WTC11 (cell line): ENCODE data around the gene SLC7A10. TPM values are rescaled to one million over a fixed set of nuclear protein-coding genes. Genes with fewer than 3 reads are reported as not detected.
A peak's percentile ranks its signal among the peaks of the same experiment; 100 is the strongest.

Experiments
- ATAC-seq: fragments of 200-7000 bp; cut with Tn5 transposase; 2 replicates; pipeline ENCODE4 v1.10.0; 2021; ENCODE audit warnings: mild to moderate bottlenecking, moderate library complexity
- Bru-seq: library from RNA; stranded (reverse); fragments of 400-500 nt; gene quantifications from one replicate; lab custom pipeline; 2021; lab: Mats Ljungman, UMichigan
- CTCF ChIA-PET: fragments of 300-600 bp; sonication (Branson Sonifier 250); formaldehyde crosslinking; loops from one replicate; lab custom pipeline; 2021; ENCODE audit warnings: antibody characterized with exemption; lab: Charles Lee
- POLR2A ChIA-PET: fragments of 350-600 bp; sonication (Branson Sonifier 250); formaldehyde crosslinking; loops from one replicate; lab custom pipeline; 2021; ENCODE audit warnings: antibody characterized with exemption; lab: Charles Lee
- DNase-seq: peaks from one replicate; pipeline ENCODE4 v3.0.0; 2021; ENCODE audit warnings: low spot score
- H3K27ac Mint-ChIP-seq: 2 replicates; pipeline ENCODE4 v1.8.0; 2021; ENCODE audit warnings: mixed read lengths
- H3K27me3 Mint-ChIP-seq: 2 replicates; pipeline ENCODE4 v1.8.0; 2021; ENCODE audit warnings: low read depth, mild to moderate bottlenecking, moderate library complexity, mixed read lengths
- H3K36me3 Mint-ChIP-seq: 2 replicates; pipeline ENCODE4 v1.8.0; 2021; ENCODE audit warnings: mixed read lengths
- H3K4me1 Mint-ChIP-seq: 2 replicates; pipeline ENCODE4 v1.8.0; 2022; ENCODE audit warnings: mixed read lengths
- H3K4me3 Mint-ChIP-seq: 2 replicates; pipeline ENCODE4 v1.8.0; 2021; ENCODE audit warnings: mild to moderate bottlenecking, moderate library complexity, mixed read lengths
- H3K9me3 Mint-ChIP-seq: 2 replicates; pipeline ENCODE4 v1.8.0; 2021; ENCODE audit warnings: mixed read lengths
- CREM ChIP-seq: sonication (generic); formaldehyde crosslinking; IDR thresholded peaks from 2 replicates; pipeline ENCODE4 v1.8.1; 2022; ENCODE audit warnings: mild to moderate bottlenecking, missing genetic modification reagents, moderate library complexity
- ESRRA ChIP-seq: sonication (generic); formaldehyde crosslinking; IDR thresholded peaks from 2 replicates; pipeline ENCODE4 v1.8.1; 2022; ENCODE audit warnings: mild to moderate bottlenecking, missing genetic modification reagents, borderline replicate concordance
- GRHL2 ChIP-seq: fragments of 250-450 bp; sonication (Bioruptor Pico); IDR thresholded peaks from 2 replicates; pipeline ENCODE4 v1.8.0; 2022; ENCODE audit warnings: mild to moderate bottlenecking, moderate library complexity; ENCODE audit not compliant: insufficient replicate concordance, severe bottlenecking
- MXD4 ChIP-seq: fragments of 250-450 bp; sonication (Bioruptor Pico); IDR thresholded peaks from 2 replicates; pipeline ENCODE4 v1.8.0; 2021; ENCODE audit warnings: mild to moderate bottlenecking, moderate library complexity, borderline replicate concordance
- TEAD4 ChIP-seq: sonication (generic); formaldehyde crosslinking; IDR thresholded peaks from 2 replicates; pipeline ENCODE4 v1.8.0; 2022; ENCODE audit warnings: mild to moderate bottlenecking, missing genetic modification reagents
- ZNF138 ChIP-seq: sonication (generic); formaldehyde crosslinking; conservative IDR thresholded peaks from 2 replicates; pipeline ENCODE4 v1.8.1; 2022; ENCODE audit warnings: mild to moderate bottlenecking, moderate library complexity, missing genetic modification reagents
- long read RNA-seq, 3 experiments: library from RNA in 1 of 3; library from capped mRNA in 1 of 3; library from polyadenylated mRNA in 1 of 3; unstranded in 2 of 3; stranded (forward) in 1 of 3; transcript quantifications; one replicate each; pipeline ENCODE4 v2.0.0, GENCODE V29; 2021
- total RNA-seq: library from RNA; stranded (reverse); gene quantifications from 3 replicates; pipeline ENCODE4 v1.2.3, GENCODE V29; 2021
- TF ChIP-seq, protein P1 (sequence below): sonication (generic); formaldehyde crosslinking; IDR thresholded peaks from 2 replicates; pipeline ENCODE4 v1.8.1; 2022; ENCODE audit warnings: mild to moderate bottlenecking, moderate library complexity, missing genetic modification reagents
- TF ChIP-seq, protein P2 (sequence below): sonication (generic); formaldehyde crosslinking; IDR thresholded peaks from 2 replicates; pipeline ENCODE4 v1.8.1; 2023; ENCODE audit warnings: mild to moderate bottlenecking, missing genetic modification reagents
- TF ChIP-seq, protein P3 (sequence below): sonication (generic); formaldehyde crosslinking; IDR thresholded peaks from 2 replicates; pipeline ENCODE4 v1.8.0; 2022; ENCODE audit warnings: mild to moderate bottlenecking, missing genetic modification reagents
- TF ChIP-seq, protein P4 (sequence below): fragments of 250-450 bp; sonication (Bioruptor Pico); IDR thresholded peaks from 2 replicates; pipeline ENCODE4 v2.1.2; 2022; ENCODE audit warnings: mild to moderate bottlenecking, moderate library complexity
- TF ChIP-seq, protein P5 (sequence below): sonication (generic); formaldehyde crosslinking; IDR thresholded peaks from 2 replicates; pipeline ENCODE4 v1.8.0; 2023; ENCODE audit warnings: mild to moderate bottlenecking, missing genetic modification reagents
- TF ChIP-seq, protein P6 (sequence below): sonication (generic); formaldehyde crosslinking; IDR thresholded peaks from 2 replicates; pipeline ENCODE4 v1.8.1; 2022; ENCODE audit warnings: missing genetic modification reagents, borderline replicate concordance

The SLC7A10 gene
- total RNA-seq = 4.2 to 4.9 TPM (median 4.4 TPM) in 3 replicates
- Bru-seq, nascent RNA = percentile 31 among the genes with signal in this experiment
- long read RNA-seq, experiment 1, transcript SLC7A10-201 (11 exons, 1,946 nt) = major isoform, 6 of 11 reads
- long read RNA-seq, experiment 1, partial matches to known transcripts = 0 of 11 reads
- long read RNA-seq, experiment 1, other reads (novel, unspliced or antisense) = 5 of 11 reads
- long read RNA-seq, experiment 2, partial matches to known transcripts = 2 of 9 reads
- long read RNA-seq, experiment 2, other reads (novel, unspliced or antisense) = 5 of 9 reads
- long read RNA-seq, experiment 3 = 0 reads

DNA sequence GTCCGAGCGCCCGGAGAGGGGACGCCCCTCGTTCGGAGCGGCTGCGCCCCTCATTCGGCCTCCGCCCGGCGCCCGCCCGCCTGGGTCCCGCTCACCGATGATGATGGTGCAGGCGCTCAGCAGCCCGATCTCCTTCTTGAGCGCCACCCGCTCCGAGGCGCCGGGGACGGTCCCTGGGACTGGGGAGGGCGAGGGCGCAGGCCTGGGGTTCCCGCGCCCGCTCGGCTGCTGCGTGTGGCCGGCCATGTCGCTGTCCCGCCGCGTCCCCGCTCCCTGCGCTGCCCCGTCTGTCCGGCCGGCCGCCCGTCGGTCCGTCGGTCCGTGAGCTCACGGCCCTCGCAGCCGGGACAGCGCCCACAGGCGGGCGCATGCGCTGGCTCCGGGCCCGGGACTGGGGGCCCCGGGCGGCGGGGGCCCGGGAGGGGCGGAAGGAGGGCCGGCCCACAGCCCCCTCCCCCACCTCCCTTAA is at the start of gene SLC7A10:
TSS of gene SLC7A10 (minus strand) at position 393 of the 469 bp plus-strand sequence. CDS start at position 246, 147 bp downstream.
- no peak within 1 kb of the TSS; the same call in 1 of the 2 replicates for H3K27ac Mint-ChIP-seq
- no peak for DNase-seq
- TF ChIP-seq, protein P1, sequence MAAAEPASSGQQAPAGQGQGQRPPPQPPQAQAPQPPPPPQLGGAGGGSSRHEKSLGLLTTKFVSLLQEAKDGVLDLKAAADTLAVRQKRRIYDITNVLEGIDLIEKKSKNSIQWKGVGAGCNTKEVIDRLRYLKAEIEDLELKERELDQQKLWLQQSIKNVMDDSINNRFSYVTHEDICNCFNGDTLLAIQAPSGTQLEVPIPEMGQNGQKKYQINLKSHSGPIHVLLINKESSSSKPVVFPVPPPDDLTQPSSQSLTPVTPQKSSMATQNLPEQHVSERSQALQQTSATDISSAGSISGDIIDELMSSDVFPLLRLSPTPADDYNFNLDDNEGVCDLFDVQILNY (CRISPR knock-in tag) = peak; percentile 25; the same call in 1 of the 2 replicates
- TF ChIP-seq, protein P2, sequence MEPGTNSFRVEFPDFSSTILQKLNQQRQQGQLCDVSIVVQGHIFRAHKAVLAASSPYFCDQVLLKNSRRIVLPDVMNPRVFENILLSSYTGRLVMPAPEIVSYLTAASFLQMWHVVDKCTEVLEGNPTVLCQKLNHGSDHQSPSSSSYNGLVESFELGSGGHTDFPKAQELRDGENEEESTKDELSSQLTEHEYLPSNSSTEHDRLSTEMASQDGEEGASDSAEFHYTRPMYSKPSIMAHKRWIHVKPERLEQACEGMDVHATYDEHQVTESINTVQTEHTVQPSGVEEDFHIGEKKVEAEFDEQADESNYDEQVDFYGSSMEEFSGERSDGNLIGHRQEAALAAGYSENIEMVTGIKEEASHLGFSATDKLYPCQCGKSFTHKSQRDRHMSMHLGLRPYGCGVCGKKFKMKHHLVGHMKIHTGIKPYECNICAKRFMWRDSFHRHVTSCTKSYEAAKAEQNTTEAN (CRISPR knock-in tag) = no peak
- TF ChIP-seq, protein P3, sequence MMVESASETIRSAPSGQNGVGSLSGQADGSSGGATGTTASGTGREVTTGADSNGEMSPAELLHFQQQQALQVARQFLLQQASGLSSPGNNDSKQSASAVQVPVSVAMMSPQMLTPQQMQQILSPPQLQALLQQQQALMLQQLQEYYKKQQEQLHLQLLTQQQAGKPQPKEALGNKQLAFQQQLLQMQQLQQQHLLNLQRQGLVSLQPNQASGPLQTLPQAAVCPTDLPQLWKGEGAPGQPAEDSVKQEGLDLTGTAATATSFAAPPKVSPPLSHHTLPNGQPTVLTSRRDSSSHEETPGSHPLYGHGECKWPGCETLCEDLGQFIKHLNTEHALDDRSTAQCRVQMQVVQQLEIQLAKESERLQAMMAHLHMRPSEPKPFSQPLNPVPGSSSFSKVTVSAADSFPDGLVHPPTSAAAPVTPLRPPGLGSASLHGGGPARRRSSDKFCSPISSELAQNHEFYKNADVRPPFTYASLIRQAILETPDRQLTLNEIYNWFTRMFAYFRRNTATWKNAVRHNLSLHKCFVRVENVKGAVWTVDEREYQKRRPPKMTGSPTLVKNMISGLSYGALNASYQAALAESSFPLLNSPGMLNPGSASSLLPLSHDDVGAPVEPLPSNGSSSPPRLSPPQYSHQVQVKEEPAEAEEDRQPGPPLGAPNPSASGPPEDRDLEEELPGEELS = 0 out of 2 replicates have a peak, but pooled peaks have one; percentile 52
- TF ChIP-seq GRHL2 (CRISPR knock-in tag) = no peak
- TF ChIP-seq CREM (CRISPR knock-in tag) = no peak
- TF ChIP-seq ZNF138 = no peak

DNA sequence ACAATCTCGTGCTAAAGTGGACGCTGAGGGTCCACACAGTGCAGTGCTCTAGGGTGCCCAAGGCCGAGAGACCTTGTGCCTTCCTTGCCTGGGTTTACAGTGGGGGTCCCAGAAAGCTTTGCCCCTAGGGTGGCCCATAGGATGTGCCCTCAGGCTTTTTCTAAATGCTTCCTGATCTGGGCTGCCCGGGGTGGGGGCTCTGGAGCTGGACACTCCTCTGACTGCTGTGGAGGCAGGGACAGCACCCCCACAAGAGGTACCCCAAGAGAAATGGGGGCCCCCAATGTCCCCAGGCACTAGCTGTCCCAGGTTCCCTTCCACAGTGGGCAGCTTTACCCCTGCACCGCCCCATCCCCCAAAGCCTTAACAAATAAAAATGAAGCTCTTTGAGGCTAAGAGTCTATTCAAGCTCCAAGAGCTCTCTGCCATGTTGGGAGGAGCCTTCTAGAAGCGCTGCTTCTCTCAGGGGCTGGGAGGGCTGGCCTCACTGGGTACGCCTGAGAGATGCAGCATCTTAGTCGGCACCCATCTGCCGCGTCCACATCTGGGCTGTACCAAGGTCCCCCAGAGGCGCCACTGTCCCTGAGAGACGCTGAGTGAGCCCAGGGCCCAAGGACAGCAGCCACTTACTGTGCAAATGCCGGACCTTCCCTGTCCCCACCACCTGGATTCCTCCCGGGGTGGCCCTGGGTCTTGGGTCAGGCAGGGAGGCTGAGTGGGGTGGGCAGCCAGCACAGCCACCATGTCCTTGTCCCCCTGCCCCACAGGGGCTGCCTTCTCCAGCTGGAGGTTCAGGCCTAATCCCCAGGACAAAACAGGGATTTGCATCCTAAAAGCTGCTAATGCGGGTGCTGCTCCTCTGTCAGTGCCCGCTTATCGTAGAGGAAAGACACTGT is 49.3 kb upstream of the SLC7A10 start:
- Mint-ChIP-seq H3K4me1 (peaks cover 20% of the 10 kb centered on the region), H3K36me3 (no peaks in the 10 kb centered on the region), H3K27ac (no peak overlapping the region), H3K27me3 (no peaks in the 10 kb centered on the region), H3K4me3 (no peak overlapping the region), H3K9me3 (no peaks in the 10 kb centered on the region)
- ChIA-PET POLR2A (no interaction called here), CTCF (interaction anchor here (1.0 to 1.8 kb wide), 4 partner anchors 9 to 132 kb away, joined by 3 to 7 read pairs (median 4); no protein-coding TSS in a partner anchor)
- TF ChIP-seq ESRRA (CRISPR knock-in tag) (no peak), MXD4 (no peak), ZNF138 (no peak), TEAD4 (CRISPR knock-in tag) (no peak)
- TF ChIP-seq, protein P4, sequence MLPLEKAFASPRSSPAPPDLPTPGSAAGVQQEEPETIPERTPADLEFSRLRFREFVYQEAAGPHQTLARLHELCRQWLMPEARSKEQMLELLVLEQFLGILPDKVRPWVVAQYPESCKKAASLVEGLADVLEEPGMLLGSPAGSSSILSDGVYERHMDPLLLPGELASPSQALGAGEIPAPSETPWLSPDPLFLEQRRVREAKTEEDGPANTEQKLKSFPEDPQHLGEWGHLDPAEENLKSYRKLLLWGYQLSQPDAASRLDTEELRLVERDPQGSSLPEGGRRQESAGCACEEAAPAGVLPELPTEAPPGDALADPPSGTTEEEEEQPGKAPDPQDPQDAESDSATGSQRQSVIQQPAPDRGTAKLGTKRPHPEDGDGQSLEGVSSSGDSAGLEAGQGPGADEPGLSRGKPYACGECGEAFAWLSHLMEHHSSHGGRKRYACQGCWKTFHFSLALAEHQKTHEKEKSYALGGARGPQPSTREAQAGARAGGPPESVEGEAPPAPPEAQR (CRISPR knock-in tag) = no peak
- TF ChIP-seq, protein P5, sequence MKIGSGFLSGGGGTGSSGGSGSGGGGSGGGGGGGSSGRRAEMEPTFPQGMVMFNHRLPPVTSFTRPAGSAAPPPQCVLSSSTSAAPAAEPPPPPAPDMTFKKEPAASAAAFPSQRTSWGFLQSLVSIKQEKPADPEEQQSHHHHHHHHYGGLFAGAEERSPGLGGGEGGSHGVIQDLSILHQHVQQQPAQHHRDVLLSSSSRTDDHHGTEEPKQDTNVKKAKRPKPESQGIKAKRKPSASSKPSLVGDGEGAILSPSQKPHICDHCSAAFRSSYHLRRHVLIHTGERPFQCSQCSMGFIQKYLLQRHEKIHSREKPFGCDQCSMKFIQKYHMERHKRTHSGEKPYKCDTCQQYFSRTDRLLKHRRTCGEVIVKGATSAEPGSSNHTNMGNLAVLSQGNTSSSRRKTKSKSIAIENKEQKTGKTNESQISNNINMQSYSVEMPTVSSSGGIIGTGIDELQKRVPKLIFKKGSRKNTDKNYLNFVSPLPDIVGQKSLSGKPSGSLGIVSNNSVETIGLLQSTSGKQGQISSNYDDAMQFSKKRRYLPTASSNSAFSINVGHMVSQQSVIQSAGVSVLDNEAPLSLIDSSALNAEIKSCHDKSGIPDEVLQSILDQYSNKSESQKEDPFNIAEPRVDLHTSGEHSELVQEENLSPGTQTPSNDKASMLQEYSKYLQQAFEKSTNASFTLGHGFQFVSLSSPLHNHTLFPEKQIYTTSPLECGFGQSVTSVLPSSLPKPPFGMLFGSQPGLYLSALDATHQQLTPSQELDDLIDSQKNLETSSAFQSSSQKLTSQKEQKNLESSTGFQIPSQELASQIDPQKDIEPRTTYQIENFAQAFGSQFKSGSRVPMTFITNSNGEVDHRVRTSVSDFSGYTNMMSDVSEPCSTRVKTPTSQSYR (CRISPR knock-in tag) = no peak
- TF ChIP-seq, protein P3 = no peak
- TF ChIP-seq, protein P6, sequence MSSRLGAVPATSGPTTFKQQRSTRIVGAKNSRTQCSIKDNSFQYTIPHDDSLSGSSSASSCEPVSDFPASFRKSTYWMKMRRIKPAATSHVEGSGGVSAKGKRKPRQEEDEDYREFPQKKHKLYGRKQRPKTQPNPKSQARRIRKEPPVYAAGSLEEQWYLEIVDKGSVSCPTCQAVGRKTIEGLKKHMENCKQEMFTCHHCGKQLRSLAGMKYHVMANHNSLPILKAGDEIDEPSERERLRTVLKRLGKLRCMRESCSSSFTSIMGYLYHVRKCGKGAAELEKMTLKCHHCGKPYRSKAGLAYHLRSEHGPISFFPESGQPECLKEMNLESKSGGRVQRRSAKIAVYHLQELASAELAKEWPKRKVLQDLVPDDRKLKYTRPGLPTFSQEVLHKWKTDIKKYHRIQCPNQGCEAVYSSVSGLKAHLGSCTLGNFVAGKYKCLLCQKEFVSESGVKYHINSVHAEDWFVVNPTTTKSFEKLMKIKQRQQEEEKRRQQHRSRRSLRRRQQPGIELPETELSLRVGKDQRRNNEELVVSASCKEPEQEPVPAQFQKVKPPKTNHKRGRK (CRISPR knock-in tag) = no peak
- ATAC-seq = peak; percentile 15; the same call in 1 of the 2 replicates
- DNase-seq = no peak

More for the DNA sequence above, at the start of gene SLC7A10:
- Mint-ChIP-seq H3K4me3 (peak within 1 kb of the TSS; percentile 79), H3K9me3 (peaks cover 18% of the 10 kb centered on the region), H3K4me1 (peaks cover 13% of the 10 kb centered on the region), H3K27me3 (peaks cover 58% of the 10 kb centered on the region), H3K36me3 (peaks cover 15% of the 10 kb centered on the region)
- POLR2A ChIA-PET = interaction anchor here (0.6 kb wide), 1 partner anchor 370 kb away, joined by 4 read pairs; no protein-coding TSS in a partner anchor
- CTCF ChIA-PET = interaction anchor here (0.5 to 3.1 kb wide), 20 partner anchors 11 to 552 kb away, joined by 3 to 27 read pairs (median 4); partner anchors contain the start of genes CEBPA and CEBPG
- peak; percentile 11 for ATAC-seq
